GM12892 (cell line): ENCODE measurements around the gene TPT1.

Experiments
- POLR2A ChIP-seq: IDR thresholded peaks from 2 replicates; pipeline ENCODE4 v1.6.1; 2011; ENCODE audit warnings: low read depth, low read length, control low read depth
- POLR2AphosphoS5 ChIP-seq: IDR thresholded peaks from 2 replicates; pipeline ENCODE4 v1.6.1; 2011; ENCODE audit warnings: low read depth, low read length, control low read depth

DNA sequence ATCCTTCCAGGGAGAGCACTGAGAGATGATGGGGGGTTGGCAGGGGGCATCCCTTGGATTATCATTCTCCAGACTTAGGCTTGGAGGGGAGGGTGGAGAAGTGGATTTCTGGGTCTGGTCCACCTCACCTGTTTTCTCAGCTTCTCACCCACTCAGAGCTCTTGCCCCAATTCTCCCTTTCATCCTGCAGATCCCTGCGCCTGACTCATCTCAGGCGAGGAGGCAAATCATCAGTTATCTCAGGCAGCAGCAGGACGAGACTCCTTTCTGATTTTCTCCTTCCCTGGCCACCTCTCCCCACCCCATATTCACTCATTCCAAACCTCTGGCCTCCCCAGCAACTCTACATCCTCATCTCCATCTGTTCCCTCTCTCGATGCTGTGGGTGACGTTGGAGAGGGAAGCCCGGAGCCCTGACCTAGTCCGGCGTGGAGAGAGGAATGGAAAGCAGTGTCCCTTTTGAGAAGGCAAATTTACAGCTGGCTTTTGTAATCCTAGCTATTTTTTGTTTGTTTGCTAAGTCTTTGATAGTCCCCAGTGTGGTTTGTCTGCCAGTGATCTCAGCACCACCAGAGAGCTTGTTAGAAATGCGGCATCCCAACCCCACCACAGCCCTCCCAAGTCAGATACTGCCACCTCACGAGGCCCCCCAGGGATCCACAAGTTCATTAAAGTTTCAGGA, 24.0 kb upstream of the TPT1 start:
- no peak for TF ChIP-seq POLR2A
- TF ChIP-seq POLR2AphosphoS5, result no peak
